GM18499 (cell line): ENCODE data around the gene IPCEF1.
A peak's percentile ranks its signal among the peaks of the same experiment; 100 is the strongest.
"Not testable (repeated sequence)": the region's sequence is repeated elsewhere in the genome, so short reads cannot be mapped to it uniquely, and the experiment has no call there.

Source experiments
- ATAC-seq: cut with Tn5 transposase; IDR thresholded peaks from one replicate; pipeline ENCODE4 v1.9.1; 2021; ENCODE audit warnings: moderate number of reproducible peaks; ENCODE audit not compliant: insufficient read depth, unreplicated experiment

IPCEF1 gene

DNA sequence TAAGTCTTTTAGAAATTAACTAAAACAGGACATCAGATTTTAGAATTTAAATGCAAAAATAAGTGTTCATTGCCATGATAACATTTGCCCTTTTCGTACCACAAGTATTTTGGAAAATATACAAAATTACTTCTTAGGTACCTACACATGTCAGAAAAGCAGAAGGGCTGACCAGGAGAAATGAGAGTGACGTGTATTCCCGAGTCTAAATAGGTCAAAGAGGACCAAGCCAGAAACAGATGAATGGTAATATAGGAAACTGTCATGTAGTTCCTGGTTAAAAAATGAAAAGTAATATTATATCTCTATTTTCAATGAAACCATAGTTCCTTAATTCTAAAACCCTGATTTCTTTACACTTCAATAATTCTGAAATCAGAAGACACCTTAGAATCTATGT is 126.2 kb downstream of the IPCEF1 start:
- no peak for ATAC-seq

DNA sequence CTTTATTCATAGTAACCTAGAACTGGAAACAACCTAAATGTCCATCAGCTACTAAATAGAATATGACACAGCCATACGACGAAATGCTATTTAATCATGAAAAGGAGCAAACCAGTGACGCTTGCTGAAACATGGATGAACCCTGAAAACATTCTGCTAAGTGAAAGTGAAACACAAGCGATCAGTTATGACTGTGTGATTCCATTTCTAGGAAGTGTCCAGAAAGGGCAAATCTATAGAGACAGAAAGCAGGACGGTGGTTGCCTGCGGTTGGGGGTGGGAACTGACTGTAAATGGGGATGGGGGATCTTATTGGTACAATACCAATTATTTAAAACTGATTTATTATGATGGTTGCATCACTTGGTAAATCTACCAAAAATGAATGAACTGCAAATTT is 126.8 kb downstream of the IPCEF1 start:
- ATAC-seq = peak; percentile 52

DNA sequence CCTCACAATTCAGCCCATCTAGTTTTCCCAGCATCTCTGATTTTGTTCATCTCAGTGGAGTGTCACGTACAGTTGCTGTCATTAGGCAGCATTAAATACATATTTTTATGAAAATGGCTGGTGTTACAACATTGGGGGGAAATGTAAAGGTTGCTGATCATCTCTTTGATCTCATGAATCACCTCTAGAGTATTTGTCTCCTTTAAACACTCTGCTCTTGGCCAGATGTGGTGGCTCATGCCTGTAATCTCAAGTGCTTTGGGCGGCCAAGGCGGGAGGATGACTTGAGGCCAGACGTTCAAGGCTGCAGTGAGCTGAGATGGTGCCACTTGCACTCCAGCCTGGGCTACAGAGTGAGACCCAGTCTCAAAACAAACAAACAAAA is 128.1 kb downstream of the IPCEF1 start:
- no peak for ATAC-seq

DNA sequence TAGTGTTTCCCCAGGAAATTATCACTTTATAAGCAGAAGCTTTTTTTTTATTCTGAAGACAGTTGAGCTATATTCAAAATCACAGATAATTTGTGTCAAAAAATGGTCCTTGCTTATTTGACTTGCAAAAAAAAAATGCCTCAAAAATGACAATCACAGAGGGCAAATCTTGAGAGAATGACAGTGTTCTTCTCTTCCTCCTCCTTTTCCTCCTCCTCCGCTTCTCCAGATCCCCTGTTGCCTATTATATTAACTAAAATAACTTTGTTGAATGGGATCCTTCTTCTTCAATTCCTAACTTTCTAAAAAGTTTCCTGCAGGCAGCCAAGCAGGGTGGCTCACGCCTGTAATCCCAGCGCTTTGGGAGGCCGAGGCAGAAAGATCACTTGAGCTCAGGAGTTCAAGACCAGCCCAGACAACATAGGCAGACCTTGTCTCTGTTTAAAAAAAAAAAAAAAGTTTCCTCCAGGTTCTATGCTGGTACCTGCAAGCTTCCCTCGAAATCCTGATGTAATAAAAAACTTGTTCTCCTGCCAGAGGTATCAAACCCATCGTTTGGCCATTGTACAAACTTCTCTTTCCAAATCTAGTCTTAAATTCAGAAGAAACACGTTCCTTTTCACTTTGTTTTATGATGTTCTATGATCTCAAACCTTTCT is 128.6 kb downstream of the IPCEF1 start:
- ATAC-seq = no peak

DNA sequence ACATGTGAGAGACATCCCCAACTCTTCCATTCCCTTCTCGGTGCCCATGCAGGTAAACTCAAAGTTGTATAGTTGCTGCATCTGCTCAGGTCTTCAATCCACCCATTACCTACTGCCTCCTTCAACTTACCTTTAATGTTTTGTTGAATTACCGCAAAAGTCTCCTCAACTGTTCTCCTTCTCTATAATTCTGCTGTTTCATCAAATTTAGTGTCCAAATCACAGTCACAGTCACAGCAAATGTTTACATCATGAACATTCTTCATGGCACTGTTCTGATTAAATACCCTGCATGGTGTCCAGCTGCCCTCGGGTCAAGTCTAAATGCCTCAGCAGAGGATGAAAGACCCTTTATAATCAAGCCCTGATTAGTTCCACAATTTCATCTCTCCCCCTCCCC is 130.1 kb downstream of the IPCEF1 start:
- no peak for ATAC-seq

DNA sequence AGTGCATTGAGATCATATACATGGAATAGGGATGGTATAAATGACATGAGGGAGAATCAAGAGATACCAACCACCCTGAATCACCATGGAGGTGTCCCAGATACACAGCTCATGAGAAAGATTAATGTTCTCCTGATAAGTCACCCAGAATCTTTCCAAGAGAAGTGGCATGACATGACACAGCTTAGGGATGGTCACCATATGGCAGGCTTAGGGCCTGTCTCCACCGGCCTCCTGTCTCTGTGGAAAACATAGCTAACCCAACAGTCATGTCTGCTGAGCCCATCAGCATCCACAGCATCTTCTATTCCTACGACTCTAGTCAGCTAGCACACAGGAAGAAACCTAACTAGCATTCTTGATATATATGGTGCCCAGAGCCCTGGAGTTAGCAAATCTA is 133.3 kb downstream of the IPCEF1 start:
- ATAC-seq = no peak

DNA sequence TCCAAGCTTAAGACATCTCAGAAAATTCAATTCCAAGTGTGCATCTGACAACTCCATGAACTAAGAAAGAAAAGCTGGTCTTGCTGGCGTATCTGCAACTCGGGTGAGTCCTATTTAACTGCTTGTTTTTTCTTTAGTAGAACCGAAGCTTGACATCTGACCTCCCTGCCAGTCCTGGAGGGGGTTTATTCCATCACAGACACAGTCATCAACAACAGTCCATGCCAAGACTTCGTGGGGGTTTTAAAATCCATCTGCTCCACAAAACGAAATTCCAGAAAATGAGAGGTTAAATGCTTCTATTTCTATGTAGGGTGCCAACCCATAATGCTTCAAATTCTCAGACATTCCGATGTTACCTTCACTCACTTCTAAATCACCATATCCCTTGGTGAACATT is 133.9 kb downstream of the IPCEF1 start:
- no peak for ATAC-seq

DNA sequence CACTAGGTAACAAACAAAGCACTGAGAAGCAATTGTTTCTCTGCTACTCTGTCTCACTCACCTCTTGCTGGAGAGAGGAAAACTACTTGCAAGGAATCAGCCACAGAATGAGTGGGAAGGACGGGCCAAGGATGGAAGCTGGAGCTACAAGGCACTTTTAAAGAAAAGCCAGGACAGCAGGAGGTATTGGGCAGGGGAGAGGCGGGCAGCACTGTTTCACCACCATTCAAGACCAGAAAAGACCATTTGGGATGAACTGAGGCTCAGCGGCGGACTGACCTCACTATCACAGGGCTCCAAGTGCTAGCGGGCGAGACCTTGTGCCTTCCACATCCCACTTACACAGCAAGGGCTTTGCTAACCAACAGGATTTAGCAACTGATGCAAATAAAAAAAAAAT is 137.4 kb downstream of the IPCEF1 start:
- no peak for ATAC-seq

DNA sequence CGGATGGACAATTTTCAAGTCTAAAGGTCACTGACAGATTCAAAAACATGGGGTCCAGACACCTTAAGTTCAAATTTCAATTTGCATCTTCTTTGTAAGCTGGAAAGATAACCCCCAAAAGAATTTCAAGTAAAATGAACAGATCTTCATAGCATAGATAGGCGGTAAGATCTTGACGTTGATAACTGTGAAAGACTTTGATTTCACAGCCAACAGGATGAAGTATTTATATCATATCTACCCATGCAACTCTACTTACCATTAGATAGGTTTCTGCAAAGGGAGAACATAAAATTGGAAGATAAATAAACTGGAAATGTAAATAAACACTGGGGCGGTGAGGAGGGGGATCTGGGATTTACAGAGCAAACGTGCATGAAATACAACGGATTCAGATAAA is 137.8 kb downstream of the IPCEF1 start:
- no peak for ATAC-seq

DNA sequence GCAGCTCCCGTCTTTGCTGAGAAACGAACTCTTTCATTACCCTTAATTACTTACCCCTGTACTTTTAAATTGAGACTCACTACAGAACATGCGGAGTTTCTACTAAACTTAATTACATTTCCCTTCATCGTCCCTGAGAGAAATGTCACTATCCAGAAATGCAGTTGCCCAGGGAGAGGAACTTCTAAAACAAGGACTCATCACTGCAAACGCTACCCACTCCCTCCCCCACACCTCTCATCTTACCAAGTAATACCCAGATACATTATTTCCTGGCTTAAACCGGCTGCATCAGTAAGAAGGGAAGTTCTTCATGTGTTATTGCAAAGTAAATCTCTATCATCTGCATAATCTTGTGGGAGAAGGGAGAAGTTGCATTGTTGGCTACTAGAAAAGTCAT is 138.3 kb downstream of the IPCEF1 start:
- no peak for ATAC-seq

DNA sequence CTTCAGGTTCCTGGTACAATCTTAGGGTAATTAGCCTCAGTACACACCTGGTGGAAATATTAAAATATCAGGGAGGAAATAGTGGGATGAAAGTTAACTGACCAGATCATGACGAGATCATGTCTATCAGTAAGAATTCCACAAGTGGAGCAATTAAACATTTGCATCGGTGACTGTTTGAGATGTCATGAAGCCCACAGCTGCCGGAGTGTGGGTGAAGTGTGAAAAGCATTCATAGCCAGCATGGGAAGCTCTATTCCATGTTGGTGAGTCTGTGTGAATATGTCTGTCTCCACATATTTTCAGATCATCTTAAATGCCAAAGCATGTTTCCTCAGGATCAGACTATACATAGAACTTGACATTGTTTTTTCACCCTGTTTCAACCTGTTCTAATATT is 142.8 kb downstream of the IPCEF1 start:
- ATAC-seq = no peak

DNA sequence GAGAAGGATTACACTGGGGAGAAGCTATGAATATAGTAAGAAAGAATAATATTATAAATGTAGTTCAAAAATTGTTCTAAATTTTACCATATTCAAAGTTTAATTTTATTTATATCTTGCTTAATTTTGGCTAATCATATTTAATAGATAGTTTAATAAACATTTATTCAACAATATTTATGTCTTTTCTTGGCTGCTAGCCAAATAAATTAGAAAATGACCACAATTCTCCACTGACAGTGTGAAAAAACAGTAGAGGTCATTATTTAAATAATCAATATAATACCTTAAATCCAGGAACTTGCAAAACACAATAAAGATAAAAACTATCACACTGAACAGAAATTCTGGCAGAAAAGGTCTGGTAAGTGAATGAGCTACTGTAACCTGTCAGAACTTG is 145.9 kb downstream of the IPCEF1 start:
- ATAC-seq = no peak

DNA sequence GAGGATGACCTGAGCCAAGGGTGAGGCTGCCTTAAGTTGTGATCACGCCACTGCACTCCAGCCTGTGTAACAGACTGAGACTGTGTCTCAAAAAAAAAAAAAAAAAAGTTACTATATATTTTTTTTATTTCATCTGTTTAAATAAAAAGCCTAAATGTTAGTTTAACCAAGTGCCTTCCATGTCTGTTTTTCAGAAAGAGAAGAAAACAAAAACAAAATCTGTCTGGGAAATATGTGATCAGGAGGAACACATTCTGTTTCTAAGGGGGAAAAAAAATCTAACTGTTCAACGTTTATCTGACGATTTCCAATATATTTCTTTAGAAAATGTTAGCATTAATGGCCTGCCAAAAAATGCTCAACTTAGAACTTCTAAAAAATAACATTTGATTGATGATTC is 147.0 kb downstream of the IPCEF1 start:
- no peak for ATAC-seq

DNA sequence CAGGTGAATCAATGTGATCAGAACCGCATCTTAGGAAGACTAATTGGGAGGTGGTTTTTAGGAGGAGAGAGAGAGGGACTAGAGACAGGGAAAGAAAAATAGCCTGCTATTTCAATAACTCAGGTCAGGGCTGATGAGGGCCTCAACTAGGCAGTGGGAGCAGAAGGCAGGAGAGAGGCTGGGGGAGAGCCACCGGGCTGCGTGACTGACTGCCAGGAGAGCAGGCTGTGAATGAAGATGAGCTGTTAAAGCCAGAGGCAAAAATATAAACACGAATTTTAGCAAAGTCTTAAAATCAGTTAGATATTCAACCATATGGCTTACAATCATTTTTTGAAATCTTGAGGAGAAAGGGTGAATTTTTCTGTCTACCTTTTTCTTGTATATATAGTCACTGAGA is 149.6 kb downstream of the IPCEF1 start:
- no peak for ATAC-seq

DNA sequence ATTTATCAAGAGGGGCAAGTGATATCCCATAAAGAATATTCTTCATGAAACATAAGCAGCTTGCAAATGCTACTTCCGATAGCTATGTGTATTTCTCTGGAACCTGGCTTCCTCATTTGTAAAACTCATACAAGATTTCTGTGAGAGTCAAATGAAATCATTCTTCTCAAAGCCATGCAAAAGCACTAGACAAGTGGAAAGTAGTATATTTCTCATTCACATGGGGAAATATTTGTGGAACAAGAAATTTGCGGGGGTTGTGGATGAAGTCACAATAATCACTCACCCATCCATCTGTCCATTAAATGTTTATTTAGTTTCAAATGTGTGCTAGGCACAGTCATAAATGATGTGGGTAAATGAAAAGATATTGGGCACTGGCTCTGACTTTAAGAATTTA is 150.5 kb downstream of the IPCEF1 start:
- no peak for ATAC-seq

DNA sequence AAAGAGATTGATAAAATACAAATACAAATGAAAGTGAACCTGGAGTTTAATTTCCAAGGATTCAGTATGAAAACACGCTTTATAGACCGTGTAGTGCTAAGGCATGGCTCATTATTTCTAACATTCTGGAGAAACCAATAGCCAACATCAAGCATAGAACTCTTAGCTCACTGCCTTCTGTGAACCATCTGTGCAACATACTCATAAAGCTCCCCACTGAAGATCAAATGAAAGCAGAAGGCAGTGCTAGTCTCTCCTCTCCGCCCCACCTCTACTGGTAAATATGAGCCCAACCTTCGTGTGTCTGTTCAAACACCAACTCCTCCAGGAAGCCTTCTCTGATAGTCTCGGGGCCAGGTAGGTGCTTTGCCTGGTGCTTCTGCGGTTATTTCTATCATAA is 153.6 kb downstream of the IPCEF1 start:
- ATAC-seq = no peak

DNA sequence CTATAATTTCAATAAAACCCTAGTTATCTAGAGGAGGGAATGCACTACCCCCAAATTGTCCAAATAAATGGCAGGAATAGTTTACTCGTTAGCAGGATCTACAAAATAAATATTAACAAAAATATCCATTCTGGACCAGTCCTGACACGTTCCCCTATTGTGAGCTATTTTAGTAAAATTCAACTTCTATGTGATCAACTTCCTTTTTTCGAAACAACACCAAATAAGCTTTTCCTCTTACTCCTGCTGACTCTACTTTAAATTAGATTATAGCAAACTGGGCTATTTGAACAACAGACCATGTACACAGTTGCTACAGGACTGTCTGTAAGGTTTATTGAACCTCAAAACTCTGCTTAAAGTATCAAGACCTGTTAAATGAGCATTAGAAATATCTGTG is 154.3 kb downstream of the IPCEF1 start:
- ATAC-seq = no peak

DNA sequence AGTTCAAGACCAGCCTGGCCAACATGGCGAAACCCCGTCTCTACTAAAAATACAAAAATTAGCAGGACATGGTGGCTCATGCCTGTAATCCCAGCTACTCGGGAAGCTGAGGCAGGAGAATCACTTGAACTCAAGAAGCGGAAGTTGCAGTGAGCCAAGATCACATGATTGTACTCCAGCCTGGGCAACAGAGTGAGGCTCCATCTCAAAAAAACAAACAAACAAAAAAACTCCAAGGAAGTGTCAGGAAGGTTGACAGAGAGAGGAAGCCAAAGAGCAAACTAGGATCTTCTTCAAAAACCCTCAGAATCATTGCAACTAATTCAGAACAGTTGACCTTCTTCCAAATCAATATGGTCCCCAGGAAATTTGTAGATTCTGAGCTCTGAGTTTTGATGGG is 154.9 kb downstream of the IPCEF1 start:
- ATAC-seq = not testable (repeated sequence)

DNA sequence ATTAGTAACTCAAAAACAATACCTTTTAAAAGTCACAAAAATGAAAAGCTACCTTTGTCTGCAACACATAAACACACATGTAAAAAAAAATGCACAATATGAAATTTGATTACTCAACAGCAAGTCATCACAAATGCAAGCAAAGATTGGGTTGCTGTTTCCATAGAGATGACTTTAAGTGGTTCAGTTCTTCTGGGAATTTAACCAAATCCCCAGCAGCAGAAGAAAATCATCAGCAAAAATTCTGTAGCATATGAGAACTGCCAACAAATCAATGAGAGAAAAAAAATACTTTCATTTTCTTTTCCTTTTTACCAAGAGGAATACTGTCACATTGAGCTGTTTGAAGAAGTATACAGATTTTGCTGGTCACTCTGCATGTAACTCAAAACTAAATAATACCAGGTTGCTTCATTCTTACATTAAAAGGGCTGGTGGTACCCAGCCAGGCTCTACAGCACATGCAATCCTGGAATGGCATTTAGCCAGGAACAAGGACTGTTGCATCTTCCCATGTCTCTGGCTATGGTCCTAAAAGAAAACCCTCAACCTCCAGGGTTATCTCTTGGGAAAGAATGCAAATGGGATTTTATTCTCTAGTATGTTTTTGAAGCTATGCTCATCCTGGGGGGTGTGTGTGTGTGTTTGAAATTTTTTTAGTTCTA is 159.3 kb downstream of the IPCEF1 start:
- ATAC-seq = no peak

DNA sequence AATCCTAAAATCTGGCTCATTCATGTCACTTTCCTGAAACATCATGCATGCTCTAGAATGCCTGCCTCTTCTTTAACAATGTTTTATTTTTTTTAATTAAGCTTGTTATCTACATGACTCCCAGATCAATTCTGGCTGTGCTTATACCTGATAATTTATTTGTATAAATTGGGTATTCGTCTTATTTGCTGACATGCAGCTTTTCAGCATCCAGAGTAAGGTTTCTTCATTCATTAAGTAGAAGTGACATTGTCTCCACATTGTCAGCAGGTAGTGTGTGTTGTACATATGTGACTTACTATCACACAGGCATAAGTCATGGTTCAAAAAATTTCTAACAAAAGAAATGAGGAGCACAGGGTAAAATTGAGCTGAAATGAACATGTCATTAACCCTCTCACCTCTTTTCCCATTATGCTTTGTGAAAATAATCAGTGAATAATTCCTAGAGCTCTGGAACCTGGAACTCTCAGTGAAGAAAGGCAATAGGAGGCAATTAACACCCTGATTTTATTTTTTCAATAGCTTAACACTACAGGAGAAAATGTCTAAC is 160.2 kb downstream of the IPCEF1 start:
- ATAC-seq = no peak

DNA sequence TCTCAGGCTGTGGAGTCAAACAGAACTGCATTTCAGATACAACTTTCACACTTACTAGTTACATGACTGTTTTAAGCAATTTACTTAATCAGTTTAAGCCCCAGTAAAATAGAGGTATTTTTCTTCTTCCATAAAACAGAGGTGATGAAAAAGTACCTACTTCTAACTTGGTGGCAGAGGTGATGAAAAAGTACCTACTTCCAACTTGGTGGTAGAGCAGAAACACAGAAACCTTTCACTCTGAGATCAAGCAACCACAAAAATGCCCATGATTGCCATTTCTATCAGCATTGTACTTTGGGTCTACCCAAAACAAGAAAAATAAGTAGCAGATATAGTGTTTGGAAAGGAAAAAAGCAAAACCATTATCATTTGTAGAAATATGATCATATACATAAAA is 168.9 kb downstream of the IPCEF1 start:
- ATAC-seq = no peak

DNA sequence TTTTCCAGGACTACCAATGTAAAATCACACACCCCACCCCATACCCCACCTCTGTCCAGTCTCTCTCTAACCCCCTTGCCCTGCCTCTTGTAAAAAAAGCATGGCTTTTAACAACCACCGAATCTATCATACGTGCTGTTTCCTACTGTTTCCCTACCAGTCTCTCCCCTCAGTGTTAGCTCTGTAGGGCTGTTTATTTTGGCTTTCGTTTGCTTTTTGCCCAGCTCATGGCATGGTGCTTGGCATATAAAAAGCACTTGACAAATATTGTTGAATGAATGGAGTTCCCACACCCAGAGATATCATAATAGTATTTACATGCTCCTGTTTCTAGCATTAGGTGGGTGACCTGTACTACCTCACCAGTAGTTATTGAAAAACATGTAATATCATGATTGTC is 169.4 kb downstream of the IPCEF1 start:
- no peak for ATAC-seq
